Activated B cell treated with CpG ODN at 0.5 μM for 24 hours (primary cell): ENCODE measurements around the gene KRT17. TPM values are rescaled to one million over a fixed set of nuclear protein-coding genes. Genes with fewer than 3 reads are reported as not detected.
"Not testable (repeated sequence)": the region's sequence is repeated elsewhere in the genome, so short reads cannot be mapped to it uniquely, and the experiment has no call there.

Experiments used
- ATAC-seq: fragments of 200-7000 bp; cut with Tn5 transposase; one replicate; pipeline ENCODE4 v1.10.0; 2021; ENCODE audit warnings: low read depth, mild to moderate bottlenecking, moderate library complexity
- CTCF ChIA-PET: fragments of 350-600 bp; sonication (Branson Sonifier 250); formaldehyde crosslinking; loops from one replicate; lab custom pipeline; 2021; ENCODE audit warnings: antibody characterized with exemption; lab: Charles Lee
- POLR2A ChIA-PET: fragments of 350-600 bp; sonication (Branson Sonifier 250); formaldehyde crosslinking; loops from one replicate; lab custom pipeline; 2021; ENCODE audit warnings: antibody characterized with exemption; lab: Charles Lee
- DNase-seq: peaks from one replicate; pipeline ENCODE4 v3.0.0; 2022
- H3K27ac Mint-ChIP-seq: one replicate; pipeline ENCODE4 v1.8.0; 2020; ENCODE audit warnings: mixed read lengths
- H3K27me3 Mint-ChIP-seq: one replicate; pipeline ENCODE4 v1.8.0; 2021; ENCODE audit warnings: mixed read lengths
- H3K36me3 Mint-ChIP-seq: one replicate; pipeline ENCODE4 v1.8.0; 2021; ENCODE audit warnings: low read depth, mixed read lengths
- H3K4me1 Mint-ChIP-seq: one replicate; pipeline ENCODE4 v1.8.0; 2021; ENCODE audit warnings: mixed read lengths
- H3K4me3 Mint-ChIP-seq: one replicate; pipeline ENCODE4 v1.8.0; 2020; ENCODE audit warnings: mild to moderate bottlenecking, mixed read lengths
- H3K9me3 Mint-ChIP-seq: one replicate; pipeline ENCODE4 v1.8.0; 2020; ENCODE audit warnings: mixed read lengths
- intact Hi-C: fragments of 100-400 bp; cut with micrococcal nuclease; formaldehyde crosslinking; loops from one replicate; pipeline ENCODE4 v1.15.1; 2024
- total RNA-seq: library from RNA; stranded (reverse); gene quantifications from 2 replicates; pipeline ENCODE4 v1.2.3, GENCODE V29; 2022
- TF ChIP-seq, protein P1 (sequence below): fragments of 200-600 bp; IDR thresholded peaks from one replicate; pipeline ENCODE4 v1.8.0; 2022; ENCODE audit warnings: antibody characterized with exemption, mild to moderate bottlenecking

KRT17 gene
- total RNA-seq, 1 donor from 2014 or later = not detected

- no peak for ATAC-seq
- DNase-seq = no peak
- Mint-ChIP-seq H3K36me3 (no peaks in the 10 kb centered on the region), H3K27me3 (peaks cover 8% of the 10 kb centered on the region), H3K9me3 (no peaks in the 10 kb centered on the region), H3K4me3 (no peak overlapping the region), H3K4me1 (no peaks in the 10 kb centered on the region), H3K27ac (no peak overlapping the region)
- ChIA-PET CTCF (no interaction called here), POLR2A (no interaction called here)
- intact Hi-C loops = no loop called here
- TF ChIP-seq, protein P1, sequence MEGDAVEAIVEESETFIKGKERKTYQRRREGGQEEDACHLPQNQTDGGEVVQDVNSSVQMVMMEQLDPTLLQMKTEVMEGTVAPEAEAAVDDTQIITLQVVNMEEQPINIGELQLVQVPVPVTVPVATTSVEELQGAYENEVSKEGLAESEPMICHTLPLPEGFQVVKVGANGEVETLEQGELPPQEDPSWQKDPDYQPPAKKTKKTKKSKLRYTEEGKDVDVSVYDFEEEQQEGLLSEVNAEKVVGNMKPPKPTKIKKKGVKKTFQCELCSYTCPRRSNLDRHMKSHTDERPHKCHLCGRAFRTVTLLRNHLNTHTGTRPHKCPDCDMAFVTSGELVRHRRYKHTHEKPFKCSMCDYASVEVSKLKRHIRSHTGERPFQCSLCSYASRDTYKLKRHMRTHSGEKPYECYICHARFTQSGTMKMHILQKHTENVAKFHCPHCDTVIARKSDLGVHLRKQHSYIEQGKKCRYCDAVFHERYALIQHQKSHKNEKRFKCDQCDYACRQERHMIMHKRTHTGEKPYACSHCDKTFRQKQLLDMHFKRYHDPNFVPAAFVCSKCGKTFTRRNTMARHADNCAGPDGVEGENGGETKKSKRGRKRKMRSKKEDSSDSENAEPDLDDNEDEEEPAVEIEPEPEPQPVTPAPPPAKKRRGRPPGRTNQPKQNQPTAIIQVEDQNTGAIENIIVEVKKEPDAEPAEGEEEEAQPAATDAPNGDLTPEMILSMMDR = no peak
Observed at GRCh38 chr17:41631025-41631897, 6.9 kb upstream of the KRT17 start.

DNA sequence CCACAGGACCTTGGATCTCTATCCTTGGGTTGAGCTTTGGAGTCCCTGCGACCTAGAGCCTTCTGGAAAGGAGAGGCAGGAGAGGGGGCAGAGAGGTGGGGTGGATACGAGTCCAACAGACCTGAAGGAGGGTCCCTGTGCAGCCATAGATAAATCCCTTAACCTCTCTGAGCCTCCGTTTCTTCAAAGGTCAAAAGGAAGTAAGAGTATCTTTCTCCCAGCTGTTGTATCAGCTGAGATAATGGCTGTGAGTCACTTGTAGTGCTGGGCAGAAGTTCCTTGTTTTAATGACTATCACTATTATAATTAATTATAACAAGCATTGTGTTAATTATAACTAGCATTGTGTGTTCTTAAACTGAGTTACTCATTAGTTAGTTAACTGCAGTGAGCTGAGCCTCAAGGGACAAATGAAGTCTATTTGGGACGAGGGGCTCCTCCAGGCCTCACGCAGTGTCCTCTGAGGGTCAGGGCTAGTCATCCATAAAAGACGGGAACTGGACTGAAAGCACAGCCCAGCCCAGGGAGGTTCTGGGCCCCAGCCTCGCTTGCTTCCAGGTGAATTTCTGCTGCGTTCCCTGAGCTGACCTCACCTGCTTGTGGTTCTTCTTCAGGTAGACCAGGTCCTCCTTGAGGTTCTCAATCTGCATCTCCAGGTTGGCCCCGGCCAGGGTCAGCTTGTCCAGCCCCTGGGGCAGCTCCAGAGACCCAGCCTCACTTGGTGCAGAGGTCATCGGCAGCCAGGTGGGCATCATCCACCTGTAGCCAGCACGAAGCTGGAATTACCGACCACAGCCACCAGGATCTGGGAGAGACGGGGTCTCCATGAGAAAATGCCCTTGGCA, 5.7 kb upstream of the KRT17 start:
- H3K36me3 Mint-ChIP-seq = no peaks in the 10 kb centered on the region
- ChIA-PET POLR2A (no interaction called here), CTCF (no interaction called here)
- TF ChIP-seq, protein P1 = no peak
- no peak overlapping the region for H3K4me3 Mint-ChIP-seq
- intact Hi-C loops = no loop called here
- H3K9me3 Mint-ChIP-seq = no peaks in the 10 kb centered on the region
- ATAC-seq = no peak
- no peaks in the 10 kb centered on the region for H3K4me1 Mint-ChIP-seq
- no peak for DNase-seq
- H3K27me3 Mint-ChIP-seq = peaks cover 13% of the 10 kb centered on the region
- H3K27ac Mint-ChIP-seq = no peak overlapping the region

DNA sequence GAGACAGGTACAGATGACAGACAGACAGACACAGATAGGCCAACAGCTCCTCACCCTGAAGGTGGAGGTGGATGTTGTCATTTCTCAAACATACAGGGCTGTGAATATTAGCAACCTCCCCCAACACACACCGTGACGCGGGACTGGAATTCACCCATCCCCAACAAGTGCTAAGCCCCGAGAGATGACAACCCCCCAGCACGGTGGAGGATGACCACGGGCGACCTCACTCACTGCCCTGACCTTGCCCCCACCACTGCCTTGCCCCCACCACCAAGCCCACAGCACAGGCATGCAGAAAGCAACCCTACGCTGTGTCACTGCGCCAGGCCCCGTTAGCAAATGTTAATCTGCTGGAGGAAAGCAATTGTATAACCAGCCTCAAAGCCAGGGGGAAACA, 4.9 kb upstream of the KRT17 start:
- DNase-seq (no peak), ATAC-seq (no peak)
- no peak overlapping the region for H3K4me3 Mint-ChIP-seq
- no peaks in the 10 kb centered on the region for H3K4me1 Mint-ChIP-seq
- no peaks in the 10 kb centered on the region for H3K9me3 Mint-ChIP-seq
- H3K27ac Mint-ChIP-seq = no peak overlapping the region
- H3K27me3 Mint-ChIP-seq = peaks cover 13% of the 10 kb centered on the region
- ChIA-PET CTCF (no interaction called here), POLR2A (no interaction called here)
- TF ChIP-seq, protein P1 = no peak
- H3K36me3 Mint-ChIP-seq = no peaks in the 10 kb centered on the region
- intact Hi-C loops = no loop called here

DNA sequence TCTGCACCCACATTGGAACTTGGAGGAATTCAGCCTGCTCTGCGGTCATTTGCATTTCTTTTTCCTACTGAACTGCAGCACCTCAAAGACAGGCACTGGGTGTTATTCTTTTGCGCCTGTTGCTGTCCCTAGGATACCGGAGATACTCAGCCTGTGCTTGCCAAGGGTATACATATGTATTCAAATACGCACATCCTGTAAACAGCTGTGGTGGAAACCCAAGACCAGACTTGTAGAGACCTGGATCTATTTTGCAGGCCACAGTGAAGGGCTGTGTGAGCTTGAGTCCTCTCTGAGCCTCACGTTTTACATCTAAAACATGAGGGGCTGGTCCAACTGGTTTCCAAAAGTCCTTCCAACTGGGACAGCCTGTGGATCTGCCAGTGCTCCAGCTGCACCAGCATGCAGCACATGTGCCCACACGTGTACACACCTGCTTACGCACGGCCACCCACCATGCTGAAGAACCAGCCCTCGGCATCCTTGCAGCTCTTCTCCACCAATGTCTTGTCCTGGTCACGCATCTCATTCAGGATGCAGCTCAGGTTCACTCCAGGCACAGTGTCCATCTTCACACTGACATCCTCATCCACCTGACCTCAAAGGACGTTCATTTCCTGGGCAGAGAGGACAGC, 4.4 kb upstream of the KRT17 start:
- CTCF ChIA-PET, H3K36me3 Mint-ChIP-seq, intact Hi-C loops, POLR2A ChIA-PET, H3K4me1 Mint-ChIP-seq, H3K27ac Mint-ChIP-seq, H3K4me3 Mint-ChIP-seq, H3K9me3 Mint-ChIP-seq, ATAC-seq, DNase-seq: not testable (repeated sequence)
- H3K27me3 Mint-ChIP-seq = peaks cover 13% of the 10 kb centered on the region

DNA sequence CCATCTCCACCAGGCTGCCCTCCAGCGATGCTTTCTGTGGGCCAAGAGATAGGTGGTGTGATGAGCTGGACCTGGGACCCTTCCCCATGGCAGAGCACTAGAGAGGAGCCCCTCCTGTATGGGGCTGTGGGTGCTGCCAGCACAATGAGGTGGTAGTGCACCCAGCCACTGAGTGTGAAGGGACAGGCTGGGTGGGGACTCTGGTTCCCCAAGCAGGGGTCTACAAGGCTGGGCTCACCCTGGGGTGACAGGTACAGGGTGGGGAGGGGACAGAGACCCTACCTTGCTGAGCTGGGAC, 3.6 kb upstream of the KRT17 start:
- POLR2A ChIA-PET, H3K4me1 Mint-ChIP-seq, ATAC-seq, CTCF ChIA-PET, H3K9me3 Mint-ChIP-seq, H3K36me3 Mint-ChIP-seq, DNase-seq, H3K27ac Mint-ChIP-seq, H3K4me3 Mint-ChIP-seq, intact Hi-C loops: not testable (repeated sequence)
- H3K27me3 Mint-ChIP-seq = peaks cover 13% of the 10 kb centered on the region
